HepG2 (cell line): ENCODE measurements around the gene SRBD1. TPM values are rescaled to one million over a fixed set of nuclear protein-coding genes. Genes with fewer than 3 reads are reported as not detected.

ENCODE experiments used
- ATAC-seq: fragments of 200-7000 bp; cut with Tn5 transposase; 3 replicates; pipeline ENCODE4 v1.9.1; 2020; ENCODE audit warnings: mild to moderate bottlenecking, moderate library complexity
- BruUV-seq: library from RNA; stranded (reverse); fragments of 400-500 nt; replicated peaks from 2 replicates; lab custom pipeline; 2021; lab: Mats Ljungman, UMichigan
- CTCF ChIA-PET: fragments of 300-600 bp; formaldehyde crosslinking; extraction: SDS; loops from one replicate; lab custom pipeline; 2021; ENCODE audit warnings: low total read pairs, inconsistent platforms, low intra/inter-chr PET ratio; lab: Yijun Ruan, JAX
- POLR2A ChIA-PET: fragments of 350-600 bp; sonication (Branson Sonifier 250); formaldehyde crosslinking; loops from one replicate; lab custom pipeline; 2020; ENCODE audit warnings: antibody characterized with exemption, inconsistent platforms; lab: Yijun Ruan, JAX
- DNase-seq: peaks from one replicate; pipeline ENCODE4 v3.0.0-alpha.2; 2015; ENCODE audit warnings: low spot score
- FAIRE-seq: peaks from 3 replicates; lab custom pipeline; 2011; peaks lifted over from hg19 to GRCh38; lab: Jason Lieb, UNC
- H2AFZ ChIP-seq: one replicate; pipeline ENCODE4 v1.6.1; 2011; ENCODE audit warnings: low read length, inconsistent platforms
- H3K27ac ChIP-seq: fragments of 300-600 bp; 3 replicates; pipeline ENCODE4 v1.8.0; 2011; ENCODE audit warnings: mixed run types, mild to moderate bottlenecking, mixed read lengths, low read length, inconsistent platforms; ENCODE audit not compliant: insufficient read depth; ENCODE audit errors: extremely low read length
- H3K27me3 ChIP-seq, 2 experiments: fragments of 200-600 bp in 1 of 2; 2 replicates in 1 of 2; 3 replicates in 1 of 2; pipeline versions ENCODE4 v1.6.0 to v1.8.0; 2011; ENCODE audit warnings: low read length in 2 of 2, mild to moderate bottlenecking in 2 of 2, moderate library complexity in 2 of 2, inconsistent platforms in 1 of 2; ENCODE audit not compliant: insufficient read depth in 2 of 2, control insufficient read depth in 1 of 2
- H3K36me3 ChIP-seq, 2 experiments: fragments of 200-600 bp in 1 of 2; replicated peaks in 1 of 2; 2 replicates in 1 of 2; 3 replicates in 1 of 2; pipeline versions ENCODE4 v1.5.1 to v1.8.0; 2011; ENCODE audit warnings: low read length in 2 of 2, inconsistent platforms in 1 of 2; ENCODE audit not compliant: insufficient read depth in 2 of 2, control insufficient read depth in 1 of 2
- H3K4me1 ChIP-seq: 2 replicates; pipeline ENCODE4 v1.5.1; 2012; ENCODE audit warnings: low read length, inconsistent platforms; ENCODE audit not compliant: insufficient read depth
- H3K4me2 ChIP-seq: 2 replicates; pipeline ENCODE4 v1.6.0; 2011; ENCODE audit warnings: low read depth, low read length, inconsistent platforms
- H3K4me3 ChIP-seq, 3 experiments: fragments of 200-600 bp in 1 of 3; sonication (generic), shearing (Covaris generic) in 1 of 3; replicated peaks in 1 of 3; 2 replicates each; pipeline ENCODE4 v1.5.1; 2011 to 2016; ENCODE audit warnings: low read length in 3 of 3, inconsistent platforms in 2 of 3, low read depth in 2 of 3, mild to moderate bottlenecking in 2 of 3, control low read depth in 1 of 3, mixed read lengths in 1 of 3; ENCODE audit not compliant: insufficient read depth in 1 of 3
- H3K79me2 ChIP-seq: one replicate; pipeline ENCODE4 v1.6.1; 2011; ENCODE audit warnings: low read length, inconsistent platforms; ENCODE audit not compliant: insufficient read depth
- H3K9ac ChIP-seq: 2 replicates; pipeline ENCODE4 v1.6.0; 2011; ENCODE audit warnings: mild to moderate bottlenecking, low read depth, low read length, inconsistent platforms; ENCODE audit not compliant: insufficient read depth
- H3K9me3 ChIP-seq: 2 replicates; pipeline ENCODE4 v1.5.1; 2012; ENCODE audit warnings: mild to moderate bottlenecking, low read length
- H4K20me1 ChIP-seq: 2 replicates; pipeline ENCODE4 v1.6.0; 2011; ENCODE audit warnings: inconsistent platforms, mild to moderate bottlenecking, low read length, moderate library complexity; ENCODE audit not compliant: insufficient read depth
- CREB1 ChIP-seq, 2 experiments: fragments of 450-650 bp in 1 of 2; IDR thresholded peaks; 2 replicates each; pipeline ENCODE4 v1.6.1; 2016 to 2017; ENCODE audit warnings: control low read depth in 1 of 2, mild to moderate bottlenecking in 1 of 2, missing compliant biosample characterization in 1 of 2, missing genetic modification characterization in 1 of 2
- E2F1 ChIP-seq: sonication (generic); formaldehyde crosslinking; IDR thresholded peaks from 2 replicates; pipeline ENCODE4 v1.5.0; 2020; ENCODE audit warnings: missing genetic modification reagents
- FOXK1 ChIP-seq: sonication (generic); formaldehyde crosslinking; IDR thresholded peaks from 2 replicates; pipeline ENCODE4 v1.4.0; 2020; ENCODE audit warnings: low read depth, missing genetic modification reagents, borderline replicate concordance
- KAT8 ChIP-seq: IDR thresholded peaks from 2 replicates; pipeline ENCODE4 v1.6.1; 2016; ENCODE audit warnings: missing genetic modification reagents, missing compliant biosample characterization
- KDM6A ChIP-seq: IDR thresholded peaks from 2 replicates; pipeline ENCODE4 v1.6.1; 2016; ENCODE audit warnings: low read depth
- ZFP36 ChIP-seq: fragments of 150-350 bp; IDR thresholded peaks from 2 replicates; pipeline ENCODE4 v1.6.1; 2018; ENCODE audit warnings: borderline replicate concordance, low read length, low read depth; ENCODE audit not compliant: partially characterized antibody
- ZMAT5 ChIP-seq: sonication (generic); formaldehyde crosslinking; IDR thresholded peaks from 2 replicates; pipeline ENCODE4 v1.5.0; 2020; ENCODE audit warnings: mild to moderate bottlenecking, low read depth, missing genetic modification reagents, borderline replicate concordance
- ZNF512B ChIP-seq: sonication (generic); formaldehyde crosslinking; IDR thresholded peaks from 2 replicates; pipeline ENCODE4 v1.5.1; 2020; ENCODE audit warnings: missing genetic modification reagents, mild to moderate bottlenecking, borderline replicate concordance
- ZNF773 ChIP-seq: sonication (generic); formaldehyde crosslinking; IDR thresholded peaks from 2 replicates; pipeline ENCODE4 v1.4.0; 2020; ENCODE audit warnings: missing genetic modification reagents, borderline replicate concordance
- ZSCAN22 ChIP-seq: sonication (generic); formaldehyde crosslinking; IDR thresholded peaks from 2 replicates; pipeline ENCODE4 v1.4.0; 2020; ENCODE audit warnings: mild to moderate bottlenecking, missing genetic modification reagents
- WGBS: methylation state at CpG from one replicate; pipeline ENCODE4 v1.1.6; 2017; ENCODE audit warnings: low lambda C conversion rate; 5-methylcytosine and 5-hydroxymethylcytosine counted together
- in situ Hi-C: cut with HindIII; loops from 2 replicates; pipeline ENCODE4 v1.10.0; 2017; ENCODE audit warnings: low pct_unique_long_range_greater_than_20kb; ENCODE audit not compliant: extremely low pct_ligation_motif_present
- intact Hi-C: fragments of 100-400 bp; cut with micrococcal nuclease; formaldehyde crosslinking; loops from one replicate; pipeline ENCODE4 v1.10.0; 2022; ENCODE audit not compliant: unreplicated experiment
- polyA plus RNA-seq, 8 experiments: library from polyadenylated mRNA; depleted of rRNA in 3 of 8; stranded (reverse) in 7 of 8; unstranded in 1 of 8; fragments of >200 nt; fragmentation: Illumina TruSeq in 4 of 8; extraction: Trizol in 4 of 8; gene quantifications; 2 replicates each; pipeline versions ENCODE4 v1.2.1 to v1.2.3, GENCODE V29; 2011 to 2016; ENCODE audit warnings: low read depth in 4 of 8, missing spikeins in 1 of 8, mixed read lengths in 1 of 8; ENCODE audit not compliant: insufficient read depth in 1 of 8
- total RNA-seq, 5 experiments: library from RNA; depleted of rRNA; stranded (reverse); fragments of >200 nt; fragmentation: Illumina TruSeq; extraction: Trizol; gene quantifications; 2 replicates each; pipeline ENCODE4 v1.2.3, GENCODE V29; 2016; ENCODE audit warnings: low read depth in 1 of 5
- TF ChIP-seq, protein P1 (sequence below): sonication (generic); formaldehyde crosslinking; IDR thresholded peaks from 2 replicates; pipeline ENCODE4 v1.4.0; 2020; ENCODE audit warnings: missing genetic modification reagents, borderline replicate concordance
- TF ChIP-seq, protein P2 (sequence below): sonication (generic); formaldehyde crosslinking; IDR thresholded peaks from 2 replicates; pipeline ENCODE4 v1.8.1; 2023; ENCODE audit warnings: missing genetic modification reagents, inconsistent platforms, borderline replicate concordance

The SRBD1 gene
- total and polyA plus RNA-seq, 2 of the 13 experiments (the other 11 are each of a cell fraction or from before 2014, with no cell fraction given), result 3.2 to 23.9 TPM

DNA sequence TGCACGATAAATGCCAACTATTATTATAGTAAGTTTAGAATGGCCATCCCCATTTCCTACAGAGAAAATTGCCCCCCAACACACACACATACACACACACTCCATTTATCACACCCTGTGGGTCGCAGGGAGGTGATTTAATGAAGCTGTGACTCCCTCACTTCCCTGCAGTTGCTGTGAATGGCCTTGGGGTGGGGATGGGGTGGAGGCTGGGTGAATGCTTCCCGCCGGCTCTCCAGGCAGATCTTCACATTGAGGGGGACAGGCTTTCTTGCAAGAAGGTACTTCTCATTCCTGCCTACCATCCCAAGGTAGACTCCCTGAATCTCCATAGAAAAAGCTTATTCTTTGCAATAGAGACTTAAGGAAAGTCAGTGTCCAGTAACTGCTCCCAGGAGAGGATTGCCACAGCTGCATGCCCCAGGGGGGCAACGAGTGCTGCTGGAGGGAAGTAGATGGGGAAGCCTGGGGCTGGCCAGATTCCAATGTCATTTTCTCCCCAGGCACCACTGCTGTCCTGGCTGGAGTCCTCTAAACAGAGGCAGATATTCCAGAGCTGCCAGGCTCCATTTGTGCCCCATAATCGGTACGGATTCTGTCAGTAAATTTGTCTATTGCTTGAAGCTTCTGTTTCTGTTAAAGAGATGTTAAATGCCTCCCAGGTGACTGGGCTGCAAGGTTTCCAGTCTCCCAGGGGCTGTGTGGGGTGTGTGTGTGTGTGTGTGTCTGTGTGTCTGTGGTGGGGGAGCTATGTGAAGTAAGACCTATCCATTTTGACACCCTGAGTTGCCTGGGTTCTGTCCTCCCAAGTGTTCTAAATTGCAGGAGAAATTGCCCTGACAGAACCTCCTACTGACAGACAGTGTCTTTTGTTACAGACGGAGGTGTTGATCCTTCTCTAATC lies 265.5 kb downstream of the SRBD1 start (continued):
- TF ChIP-seq, protein P1, sequence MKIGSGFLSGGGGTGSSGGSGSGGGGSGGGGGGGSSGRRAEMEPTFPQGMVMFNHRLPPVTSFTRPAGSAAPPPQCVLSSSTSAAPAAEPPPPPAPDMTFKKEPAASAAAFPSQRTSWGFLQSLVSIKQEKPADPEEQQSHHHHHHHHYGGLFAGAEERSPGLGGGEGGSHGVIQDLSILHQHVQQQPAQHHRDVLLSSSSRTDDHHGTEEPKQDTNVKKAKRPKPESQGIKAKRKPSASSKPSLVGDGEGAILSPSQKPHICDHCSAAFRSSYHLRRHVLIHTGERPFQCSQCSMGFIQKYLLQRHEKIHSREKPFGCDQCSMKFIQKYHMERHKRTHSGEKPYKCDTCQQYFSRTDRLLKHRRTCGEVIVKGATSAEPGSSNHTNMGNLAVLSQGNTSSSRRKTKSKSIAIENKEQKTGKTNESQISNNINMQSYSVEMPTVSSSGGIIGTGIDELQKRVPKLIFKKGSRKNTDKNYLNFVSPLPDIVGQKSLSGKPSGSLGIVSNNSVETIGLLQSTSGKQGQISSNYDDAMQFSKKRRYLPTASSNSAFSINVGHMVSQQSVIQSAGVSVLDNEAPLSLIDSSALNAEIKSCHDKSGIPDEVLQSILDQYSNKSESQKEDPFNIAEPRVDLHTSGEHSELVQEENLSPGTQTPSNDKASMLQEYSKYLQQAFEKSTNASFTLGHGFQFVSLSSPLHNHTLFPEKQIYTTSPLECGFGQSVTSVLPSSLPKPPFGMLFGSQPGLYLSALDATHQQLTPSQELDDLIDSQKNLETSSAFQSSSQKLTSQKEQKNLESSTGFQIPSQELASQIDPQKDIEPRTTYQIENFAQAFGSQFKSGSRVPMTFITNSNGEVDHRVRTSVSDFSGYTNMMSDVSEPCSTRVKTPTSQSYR, result no peak
- TF ChIP-seq ZMAT5 (CRISPR knock-in tag), result no peak
- no peak for TF ChIP-seq KAT8
- TF ChIP-seq ZFP36, result no peak

DNA sequence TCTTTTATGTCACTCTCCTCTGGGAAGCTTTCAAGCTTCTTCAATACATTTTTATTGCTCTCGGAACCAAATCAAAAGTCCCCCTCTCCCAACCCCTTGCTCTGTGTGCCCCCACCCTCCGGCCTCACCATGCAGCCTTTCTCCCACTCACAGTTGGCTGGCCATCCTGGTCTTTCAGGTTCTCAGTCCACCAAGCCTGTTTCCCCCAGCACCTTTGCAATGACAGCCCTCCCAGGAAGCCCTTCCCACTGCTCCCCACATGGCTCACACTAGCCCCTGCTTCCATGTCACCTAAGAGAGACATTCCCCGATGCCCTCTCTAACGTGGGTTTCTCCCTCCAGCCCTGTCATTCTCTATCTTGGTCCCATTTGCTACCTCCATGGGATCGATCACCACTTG lies 266.6 kb downstream of the SRBD1 start:
- Histone ChIP-seq H3K9ac (no peak overlapping the region), H3K4me1 (no peaks in the 10 kb centered on the region), H2AFZ (no peak overlapping the region), H3K27me3 (peaks cover 3 to 28% of the 10 kb centered on the region in 2 experiments; a peak in 4 of 5 replicates), H3K4me2 (no peak overlapping the region), H3K4me3 (no peak overlapping the region), H3K36me3 (no peaks in the 10 kb centered on the region), H3K27ac (no peak overlapping the region), H4K20me1 (no peaks in the 10 kb centered on the region), H3K9me3 (no peaks in the 10 kb centered on the region), H3K79me2 (no peaks in the 10 kb centered on the region)
- FAIRE-seq, result no peak
- CTCF ChIA-PET, result no interaction called here
- WGBS, result 36% methylated on average over 5 of the region's 5 CpGs
- no peak for DNase-seq
- ATAC-seq, result no peak
- intact Hi-C loops (no loop called here), in situ Hi-C loops (no loop called here)
- POLR2A ChIA-PET, result no interaction called here
- BruUV-seq, result no TSS peak
- TF ChIP-seq KDM6A (CRISPR knock-in tag) (no peak), ZNF512B (CRISPR knock-in tag) (no peak), ZNF773 (CRISPR knock-in tag) (no peak), FOXK1 (no peak), CREB1 (IDR thresholded peaks at IDR 0.05) (no peak), CREB1 (CRISPR knock-in tag; IDR thresholded peaks at IDR 0.05) (no peak), ZSCAN22 (CRISPR knock-in tag) (no peak), E2F1 (no peak)
- TF ChIP-seq, protein P2, sequence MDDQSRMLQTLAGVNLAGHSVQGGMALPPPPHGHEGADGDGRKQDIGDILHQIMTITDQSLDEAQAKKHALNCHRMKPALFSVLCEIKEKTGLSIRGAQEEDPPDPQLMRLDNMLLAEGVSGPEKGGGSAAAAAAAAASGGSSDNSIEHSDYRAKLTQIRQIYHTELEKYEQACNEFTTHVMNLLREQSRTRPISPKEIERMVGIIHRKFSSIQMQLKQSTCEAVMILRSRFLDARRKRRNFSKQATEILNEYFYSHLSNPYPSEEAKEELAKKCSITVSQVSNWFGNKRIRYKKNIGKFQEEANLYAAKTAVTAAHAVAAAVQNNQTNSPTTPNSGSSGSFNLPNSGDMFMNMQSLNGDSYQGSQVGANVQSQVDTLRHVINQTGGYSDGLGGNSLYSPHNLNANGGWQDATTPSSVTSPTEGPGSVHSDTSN (CRISPR knock-in tag), result no peak
